ENCODE measurements around the gene SNAI3.

The SNAI3 gene

GRCh38 chr16:88642881-88643643 lies 43.2 kb downstream of the SNAI3 start:
- H3K27ac ChIP-seq: no peak overlapping the region
- no peak overlapping the region for H3K4me3 ChIP-seq

- no peak overlapping the region for H3K4me3 ChIP-seq
- H3K27ac ChIP-seq: no peak overlapping the region
These were observed 45.6 kb downstream of the SNAI3 start for GRCh38 chr16:88640498-88641247.

- no peak overlapping the region for H3K27ac ChIP-seq
- H3K4me3 ChIP-seq: no peak overlapping the region
These were observed 46.2 kb downstream of the SNAI3 start for GRCh38 chr16:88640039-88640495.

GRCh38 chr16:88639231-88640038 lies 46.9 kb downstream of the SNAI3 start:
- no peak overlapping the region for H3K4me3 ChIP-seq
- no peak overlapping the region for H3K27ac ChIP-seq

GRCh38 chr16:88638323-88639230 lies 47.7 kb downstream of the SNAI3 start, which contains the start of gene IL17C:
IL17C (plus strand) TSS chr16:88638572; CDS start chr16:88638642, 70 bp downstream.
- no peak within 1 kb of the TSS for H3K4me3 ChIP-seq
- no peak within 1 kb of the TSS for H3K27ac ChIP-seq

- no peak overlapping the region for H3K4me3 ChIP-seq
- no peak overlapping the region for H3K27ac ChIP-seq
These were observed 49.6 kb downstream of the SNAI3 start for GRCh38 chr16:88636488-88637265.

GRCh38 chr16:88635671-88636319 lies 50.5 kb downstream of the SNAI3 start:
- no peak overlapping the region for H3K4me3 ChIP-seq

GRCh38 chr16:88634994-88635670 lies 51.2 kb downstream of the SNAI3 start:
- peak overlapping the region; percentile 25 to 47 (median 36) for H3K4me3 ChIP-seq
- peak overlapping the region in 13 of 21 experiments; percentile 13 to 86 (median 73) for H3K27ac ChIP-seq

More at GRCh38 chr16:88635671-88636319, 50.5 kb downstream of the SNAI3 start:
- H3K27ac ChIP-seq: no peak overlapping the region

GRCh38 chr16:88634141-88634993 lies 51.9 kb downstream of the SNAI3 start:
- Histone ChIP-seq H3K27ac (peak overlapping the region in 18 of 21 experiments; percentile 13 to 86 (median 60)), H3K4me3 (peak overlapping the region; percentile 25 to 47 (median 36))

- peak overlapping the region; percentile 25 to 47 (median 36) for H3K4me3 ChIP-seq
- peak overlapping the region in 16 of 21 experiments; percentile 13 to 86 (median 61) for H3K27ac ChIP-seq
These were observed 52.6 kb downstream of the SNAI3 start for GRCh38 chr16:88633684-88634140.

- Histone ChIP-seq H3K27ac (no peak overlapping the region), H3K4me3 (no peak overlapping the region)
These were observed 53.7 kb downstream of the SNAI3 start for GRCh38 chr16:88632587-88632930.

GRCh38 chr16:88631920-88632586 lies 54.3 kb downstream of the SNAI3 start:
- Histone ChIP-seq H3K4me3 (no peak overlapping the region), H3K27ac (no peak overlapping the region)

- Histone ChIP-seq H3K27ac (no peak overlapping the region), H3K4me3 (no peak overlapping the region)
These were observed 54.9 kb downstream of the SNAI3 start for GRCh38 chr16:88631384-88631783.

GRCh38 chr16:88630941-88631340 lies 55.4 kb downstream of the SNAI3 start:
- Histone ChIP-seq H3K27ac (no peak overlapping the region), H3K4me3 (no peak overlapping the region)

- H3K27ac ChIP-seq: no peak overlapping the region
- no peak overlapping the region for H3K4me3 ChIP-seq
These were observed 55.9 kb downstream of the SNAI3 start for GRCh38 chr16:88630433-88630832.

GRCh38 chr16:88629835-88630234 lies 56.5 kb downstream of the SNAI3 start:
- Histone ChIP-seq H3K27ac (peak overlapping the region in 1 of 21 experiments; percentile 17), H3K4me3 (no peak overlapping the region)

Measured in skin epidermis (tissue), 12 donors.